ENCODE results near the gene C12orf54. TPM values are rescaled to one million over a fixed set of nuclear protein-coding genes. Genes with fewer than 3 reads are reported as not detected.
"Not testable (repeated sequence)": the region's sequence is repeated elsewhere in the genome, so short reads cannot be mapped to it uniquely, and the experiment has no call there.

Gene C12orf54
- total and polyA plus RNA-seq, 2 of the 13 experiments (the other 11 are each of a cell fraction or from before 2014, with no cell fraction given), result not detected

GRCh38 chr12:48452961-48453360 lies 29.3 kb upstream of the C12orf54 start:
- peak; percentile 69 for TF ChIP-seq MNT (IDR thresholded peaks at IDR 0.05)
- H3K4me2 ChIP-seq (ENCODE audit: low read depth, low read length); intact Hi-C loops (cut with micrococcal nuclease; ENCODE audit: unreplicated experiment); H3K9ac ChIP-seq (ENCODE audit: insufficient read depth, low read depth, low read length); DNase-seq (ENCODE audit: low spot score); BruUV-seq (replicated peaks); H3K79me2 ChIP-seq (ENCODE audit: insufficient read depth, low read length); H3K4me1 ChIP-seq (ENCODE audit: insufficient read depth, low read length); CTCF ChIA-PET (ENCODE audit: low intra/inter-chr PET ratio, low total read pairs); H3K9me3 ChIP-seq (ENCODE audit: low read length); ATAC-seq; H2AFZ ChIP-seq (ENCODE audit: low read length); in situ Hi-C loops (cut with HindIII; ENCODE audit: extremely low pct_ligation_motif_present, low pct_unique_long_range_greater_than_20kb); H4K20me1 ChIP-seq (ENCODE audit: insufficient read depth, low read length); H3K27ac ChIP-seq (ENCODE audit: extremely low read length, insufficient read depth, low read length); FAIRE-seq; H3K4me3 ChIP-seq (replicated peaks in 1 of 3; ENCODE audit: insufficient read depth in 1 of 3, low read depth in 2 of 3, low read length in 3 of 3); H3K36me3 ChIP-seq (replicated peaks in 1 of 2; ENCODE audit: control insufficient read depth in 1 of 2, insufficient read depth in 2 of 2, low read length in 2 of 2); H3K27me3 ChIP-seq (ENCODE audit: control insufficient read depth in 1 of 2, insufficient read depth in 2 of 2, low read length in 2 of 2); POLR2A ChIA-PET: not testable (repeated sequence)
- 2% methylated on average over 2 of the region's 2 CpGs for WGBS (ENCODE audit: low lambda C conversion rate)

GRCh38 chr12:48454667-48455066 lies 27.6 kb upstream of the C12orf54 start:
- no peak overlapping the region for H3K4me3 ChIP-seq (replicated peaks in 1 of 3; ENCODE audit: insufficient read depth in 1 of 3, low read depth in 2 of 3, low read length in 3 of 3)
- H3K36me3 ChIP-seq (replicated peaks in 1 of 2; ENCODE audit: control insufficient read depth in 1 of 2, insufficient read depth in 2 of 2, low read length in 2 of 2), result no peaks in the 10 kb centered on the region
- ChIA-PET CTCF (ENCODE audit: low intra/inter-chr PET ratio, low total read pairs) (interaction anchor here (0.9 kb wide), 1 partner anchor 168 kb away, joined by 5 read pairs; no protein-coding TSS in a partner anchor), POLR2A (no interaction called here)
- BruUV-seq (replicated peaks), result no TSS peak
- 0% methylated on average over 1 of the region's 1 CpG for WGBS (ENCODE audit: low lambda C conversion rate)
- intact Hi-C loops (cut with micrococcal nuclease; ENCODE audit: unreplicated experiment) (loop anchor here (1.0 to 2.0 kb wide), 2 partner anchors 118 to 168 kb away; no protein-coding TSS in a partner anchor), in situ Hi-C loops (cut with HindIII; ENCODE audit: extremely low pct_ligation_motif_present, low pct_unique_long_range_greater_than_20kb) (no loop called here)
- no peak overlapping the region for H3K27ac ChIP-seq (ENCODE audit: extremely low read length, insufficient read depth, low read length)
- H3K9ac ChIP-seq (ENCODE audit: insufficient read depth, low read depth, low read length), result no peak overlapping the region
- FAIRE-seq (no peak), ATAC-seq (no peak), DNase-seq (ENCODE audit: low spot score) (peak; percentile 5)
- no peaks in the 10 kb centered on the region for H3K79me2 ChIP-seq (ENCODE audit: insufficient read depth, low read length)
- no peak overlapping the region for H3K4me2 ChIP-seq (ENCODE audit: low read depth, low read length)
- H3K27me3 ChIP-seq (ENCODE audit: control insufficient read depth in 1 of 2, insufficient read depth in 2 of 2, low read length in 2 of 2), result 0 out of 5 replicates have a peak, but pooled peaks cover 0 to 4% of the 10 kb centered on the region in 2 experiments
- H4K20me1 ChIP-seq (ENCODE audit: insufficient read depth, low read length), result no peaks in the 10 kb centered on the region
- no peaks in the 10 kb centered on the region for H3K4me1 ChIP-seq (ENCODE audit: insufficient read depth, low read length)
- TF ChIP-seq CTCF (CRISPR knock-in tag; IDR thresholded peaks at IDR 0.05) (peak; percentile 52), PBX2 (CRISPR knock-in tag; IDR thresholded peaks at IDR 0.05) (no peak), STAG1 (CRISPR knock-in tag; IDR thresholded peaks at IDR 0.05) (peak; percentile 59), ZNF468 (CRISPR knock-in tag; IDR thresholded peaks at IDR 0.05) (no peak), SMC3 (IDR thresholded peaks at IDR 0.05; ENCODE audit: low read length) (peak; percentile 44; the same call in 1 of the 2 replicates), MTF1 (CRISPR knock-in tag; IDR thresholded peaks at IDR 0.05) (no peak)
- H3K9me3 ChIP-seq (ENCODE audit: low read length), result no peaks in the 10 kb centered on the region
- no peak overlapping the region for H2AFZ ChIP-seq (ENCODE audit: low read length)
